ELR (cell line): ENCODE measurements around the gene PTPN2.
"Not testable (repeated sequence)": the region's sequence is repeated elsewhere in the genome, so short reads cannot be mapped to it uniquely, and the experiment has no call there.

ENCODE experiments used
- DNase-seq: peaks from one replicate; pipeline ENCODE4 v3.0.0-alpha.2; 2015; ENCODE audit warnings: low read depth

Gene PTPN2

DNA sequence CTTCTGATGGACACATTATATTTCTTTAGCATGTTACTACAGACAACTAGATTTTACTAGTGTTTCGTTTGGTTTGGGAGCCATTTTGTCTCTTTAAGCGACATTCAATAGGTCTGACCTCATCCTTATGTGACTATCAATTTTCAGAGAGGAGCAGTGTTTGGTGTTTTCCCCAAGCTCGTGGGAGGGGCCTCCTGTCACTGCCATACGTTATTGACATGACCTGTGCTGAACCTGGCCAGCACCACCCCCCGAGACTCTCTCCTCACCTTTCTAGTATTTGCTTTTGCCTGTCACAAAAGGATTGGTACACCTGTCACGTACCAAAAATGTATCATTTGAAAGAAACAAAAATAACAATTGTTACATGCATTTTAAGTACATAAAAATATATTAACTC is 111.9 kb downstream of the PTPN2 start:
- DNase-seq = no peak

DNA sequence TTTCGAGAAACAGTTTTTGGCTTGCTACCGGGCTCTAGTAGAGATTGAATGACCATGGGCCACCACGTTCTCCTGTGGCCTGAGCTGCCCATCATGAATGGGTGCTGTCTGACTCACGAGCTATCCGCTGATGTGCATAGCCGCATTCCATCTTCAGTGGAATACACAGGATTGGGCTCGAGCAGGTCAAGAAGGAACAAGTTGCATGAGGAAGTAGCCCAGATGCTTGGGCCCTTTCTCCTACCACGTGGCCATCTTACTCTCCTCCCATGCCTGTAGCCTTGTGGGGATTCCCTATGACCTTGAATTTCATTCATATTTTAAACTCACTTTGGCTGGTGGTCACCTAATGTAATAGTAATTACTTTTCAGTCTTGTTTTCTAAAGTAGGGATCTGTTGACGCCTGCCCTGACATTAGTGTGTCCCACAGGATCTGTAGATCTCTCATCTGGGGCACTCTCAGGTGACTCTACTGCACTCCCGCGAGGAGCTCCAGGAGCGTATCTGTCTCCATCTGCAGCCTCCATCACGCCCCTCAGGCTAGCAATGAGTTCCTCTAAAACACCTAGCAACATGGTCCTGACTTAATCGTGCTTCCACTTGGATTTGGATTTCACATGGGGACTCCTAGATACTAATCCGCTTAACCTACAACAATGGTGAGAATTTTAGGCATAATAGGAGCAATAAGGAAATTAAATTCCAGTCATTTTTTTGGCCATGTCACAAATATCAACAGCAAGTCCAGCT is 113.4 kb downstream of the PTPN2 start:
- DNase-seq = no peak

DNA sequence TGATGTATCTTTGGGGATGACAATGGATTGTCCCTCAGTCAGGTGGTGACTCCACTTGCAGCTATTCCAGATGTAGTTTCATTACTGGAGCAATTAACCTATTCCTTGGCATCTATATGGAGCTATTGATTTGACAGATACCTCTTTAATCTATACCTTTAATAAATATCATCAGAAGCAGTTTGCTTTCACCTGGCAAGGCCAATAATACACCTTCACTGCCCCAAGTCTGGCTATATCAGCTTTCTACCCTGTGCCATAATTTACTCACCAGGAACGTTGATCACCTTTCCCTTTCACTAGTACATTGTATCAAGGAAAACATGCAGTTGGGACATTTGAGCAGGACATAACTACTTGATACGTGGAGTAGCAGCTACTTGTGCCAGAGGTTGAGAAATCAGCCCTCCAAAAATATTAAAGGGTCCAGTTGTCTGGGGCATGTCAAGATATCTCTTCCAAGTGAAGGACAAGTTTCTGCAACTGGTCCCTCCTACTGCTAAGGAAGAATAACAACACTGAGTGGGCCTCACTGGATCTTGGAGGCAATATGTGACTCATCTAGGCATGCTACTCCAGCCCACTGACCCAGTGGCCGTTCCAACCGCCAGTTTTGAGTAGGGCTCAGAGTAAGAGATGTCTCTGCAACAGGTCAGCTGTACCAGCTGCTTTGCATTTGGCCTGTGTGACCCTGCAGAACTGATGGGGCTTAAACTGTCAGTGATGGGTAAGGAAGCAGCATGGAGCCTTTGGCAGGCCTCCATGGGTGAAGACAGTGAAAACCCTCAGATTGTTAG is 114.2 kb downstream of the PTPN2 start:
- DNase-seq = peak; percentile 13

DNA sequence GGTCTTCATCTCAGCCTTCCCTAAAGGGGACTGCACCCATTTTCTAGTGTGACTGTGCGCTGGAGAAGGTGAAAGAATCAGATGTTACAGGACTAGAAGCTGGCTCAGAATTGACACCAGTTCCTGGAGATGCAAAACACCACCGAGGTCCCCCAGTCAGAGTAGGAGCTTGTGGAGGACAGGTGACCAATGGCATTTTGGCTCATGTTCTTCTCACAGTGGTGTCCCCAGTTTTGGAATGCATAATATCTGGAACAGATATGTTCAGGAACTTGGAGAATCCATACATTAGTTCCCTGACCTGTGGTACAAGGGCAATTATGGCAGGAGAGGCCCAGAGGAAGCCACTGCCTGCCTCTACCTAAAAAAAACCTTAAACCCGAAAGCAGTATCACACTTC is 114.9 kb downstream of the PTPN2 start:
- no peak for DNase-seq

DNA sequence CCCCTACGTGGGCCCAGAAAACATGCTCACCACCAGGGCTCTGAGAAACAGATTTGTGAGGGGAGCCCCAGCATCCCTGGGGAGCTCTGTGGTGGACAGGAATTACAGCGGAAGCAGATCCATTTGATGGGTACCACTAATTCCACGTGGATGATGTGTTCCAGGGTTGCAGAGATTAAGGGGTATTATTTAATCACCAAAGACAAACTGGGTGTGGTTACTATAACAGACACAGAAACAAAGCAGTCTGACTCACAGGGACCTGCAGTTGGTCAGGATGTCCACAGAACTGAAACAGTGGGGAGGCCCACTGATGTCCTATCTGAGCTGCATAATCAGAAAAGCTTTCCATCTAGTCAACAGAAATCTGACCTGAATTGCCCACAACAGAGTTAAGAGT is 115.4 kb downstream of the PTPN2 start:
- peak; percentile 69 for DNase-seq

DNA sequence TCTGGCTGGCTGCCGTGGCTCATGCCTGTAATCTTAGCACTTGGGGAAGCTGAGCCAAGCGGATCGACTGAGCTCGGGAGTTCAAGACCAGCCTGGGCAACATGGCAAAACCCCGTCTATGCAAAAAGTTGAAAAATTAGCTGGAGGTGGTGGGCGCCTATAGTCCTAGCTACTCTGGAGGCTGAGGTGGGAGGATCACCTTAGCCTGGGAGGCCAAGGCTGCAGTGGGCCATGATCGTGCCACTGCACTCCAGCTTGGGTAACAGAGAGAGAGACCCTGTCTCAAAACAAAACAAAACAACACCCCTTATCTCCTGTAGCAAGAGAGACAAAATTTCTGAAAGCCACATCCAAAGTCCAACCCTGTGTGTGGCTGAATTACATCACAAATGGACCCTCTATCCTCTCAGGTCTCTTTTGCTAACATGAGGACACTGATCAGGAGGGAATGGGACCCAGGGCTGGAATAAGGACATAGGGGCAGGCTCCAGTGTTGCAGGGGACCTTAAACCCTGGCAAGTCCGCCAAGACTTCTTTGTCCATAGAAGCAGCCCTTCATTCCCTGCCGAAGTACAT is 116.4 kb downstream of the PTPN2 start:
- no peak for DNase-seq

DNA sequence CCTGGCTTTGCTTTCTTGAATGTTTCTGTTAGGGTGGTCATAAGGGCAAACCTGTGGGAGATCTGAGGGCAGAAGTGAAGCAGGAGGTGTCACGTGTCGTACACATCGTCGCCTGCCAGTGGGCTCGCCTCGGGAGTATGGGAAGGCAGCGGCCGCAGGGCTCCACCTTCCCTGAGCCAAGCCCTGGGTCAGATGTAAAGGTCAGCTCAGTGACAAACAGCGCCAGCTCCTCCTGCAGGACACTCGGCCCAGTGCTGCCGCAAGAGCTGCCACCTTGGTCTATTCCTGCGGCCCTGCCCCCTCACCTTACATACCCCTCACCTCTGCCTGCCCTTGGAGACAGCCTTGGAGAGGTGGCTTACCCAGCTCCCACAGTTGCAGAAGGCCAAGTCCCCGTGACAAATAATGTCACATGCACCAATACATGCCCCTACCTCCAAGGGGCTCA is 117.0 kb downstream of the PTPN2 start:
- DNase-seq = no peak

DNA sequence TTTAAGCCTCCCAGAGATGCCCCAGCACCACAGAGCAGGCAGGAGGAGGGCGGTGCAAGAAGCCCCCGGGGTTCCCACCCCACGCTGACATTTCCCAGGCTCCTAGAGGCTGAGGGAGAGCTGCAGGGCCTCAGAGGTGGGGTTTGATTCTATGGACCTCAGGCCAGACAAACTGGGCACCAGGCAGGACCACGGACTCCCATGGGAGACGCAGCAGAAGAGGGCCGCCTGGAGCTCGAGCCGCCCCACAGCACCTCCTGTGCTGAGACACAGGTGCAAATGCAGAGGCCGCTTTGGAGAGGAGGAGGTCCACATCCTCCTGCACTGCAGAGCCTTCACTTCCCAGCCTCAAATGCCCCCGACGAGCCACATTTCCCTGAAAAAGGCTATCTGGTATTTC is 118.5 kb downstream of the PTPN2 start:
- DNase-seq = no peak

DNA sequence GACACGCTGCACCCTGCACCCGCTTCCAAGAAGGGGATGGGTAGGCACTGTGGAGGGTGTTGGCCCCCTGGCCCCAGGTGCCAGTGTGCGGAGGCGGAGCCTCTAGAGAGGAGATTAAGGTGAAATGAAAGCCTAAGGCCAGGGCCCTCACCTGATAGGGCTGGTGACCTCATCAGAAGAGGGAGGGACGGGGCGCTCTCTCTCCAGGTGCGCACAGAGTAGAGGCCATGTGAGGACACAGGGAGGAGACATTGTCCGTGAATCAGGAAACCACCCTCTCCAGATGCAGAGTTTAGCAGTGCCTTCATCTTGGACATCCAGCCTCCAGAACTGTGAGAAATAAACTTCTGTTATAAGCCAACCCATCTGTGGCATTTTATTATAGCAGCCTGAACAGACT is 118.9 kb downstream of the PTPN2 start:
- DNase-seq = no peak

DNA sequence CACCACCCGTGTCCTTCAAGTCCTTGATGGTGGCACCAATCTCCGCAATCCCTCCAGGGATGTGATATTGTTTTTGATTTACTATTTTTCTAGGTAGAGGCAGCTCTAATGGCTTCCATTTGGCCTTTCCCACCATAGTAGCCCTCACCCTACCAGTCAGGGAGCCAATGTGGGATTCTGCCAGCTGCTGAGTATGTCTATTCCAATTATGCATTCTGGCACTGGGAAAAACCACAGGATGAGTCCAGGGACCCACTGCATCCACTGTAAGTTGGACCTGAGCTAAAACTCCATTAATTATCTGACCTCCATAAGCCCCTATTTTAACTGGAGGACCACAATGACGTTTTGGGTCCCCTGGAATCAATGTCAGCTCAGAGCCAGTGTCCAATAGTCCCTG is 125.5 kb downstream of the PTPN2 start:
- DNase-seq = not testable (repeated sequence)

DNA sequence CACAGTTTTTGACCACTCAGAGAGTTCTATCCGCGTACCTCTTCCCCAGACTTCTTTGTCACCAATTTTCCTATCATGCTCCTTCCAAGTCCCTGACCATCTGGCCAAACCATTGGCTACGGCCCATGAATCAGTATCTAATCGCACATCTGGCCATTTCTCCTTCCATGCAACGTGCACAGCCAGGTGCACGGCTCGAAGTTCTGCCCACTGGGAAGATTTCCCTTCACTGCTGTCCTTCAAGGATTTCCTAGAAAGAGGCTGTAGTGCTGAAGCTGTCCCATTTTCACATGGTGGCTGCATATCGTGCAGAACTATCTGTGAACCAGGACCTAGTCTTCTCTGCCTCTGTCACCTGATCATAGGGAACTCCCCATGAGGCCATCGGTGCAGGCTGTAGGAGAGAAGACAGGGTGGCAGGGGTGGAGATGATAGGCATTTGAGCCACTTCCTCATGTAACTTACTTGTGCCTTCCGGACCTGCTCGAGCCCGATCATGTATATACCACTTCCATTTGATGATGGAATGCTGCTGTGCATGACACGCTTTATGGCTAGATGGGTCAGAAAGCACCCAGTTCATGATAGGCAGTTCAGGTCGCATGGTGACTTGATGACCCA is 127.3 kb downstream of the PTPN2 start:
- DNase-seq = not testable (repeated sequence)

DNA sequence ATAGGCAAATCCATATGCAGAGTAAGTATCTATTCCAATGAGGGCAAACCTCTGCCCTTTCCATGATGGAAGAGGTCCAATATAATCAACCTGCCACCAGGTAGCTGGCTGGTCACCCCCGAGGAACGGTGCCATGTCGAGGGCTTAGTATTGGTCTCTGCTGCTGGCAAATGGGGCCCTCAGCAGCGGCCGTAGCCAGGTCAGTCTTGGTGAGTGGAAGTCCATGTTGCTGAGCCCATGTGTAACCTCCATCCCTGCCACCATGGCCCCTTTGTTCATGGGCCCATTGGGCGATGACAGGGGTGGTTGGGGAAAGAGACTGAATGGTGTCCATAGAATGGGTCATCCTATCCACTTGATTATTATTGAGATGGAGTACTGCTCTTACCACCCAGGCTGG is 128.4 kb downstream of the PTPN2 start:
- not testable (repeated sequence) for DNase-seq

DNA sequence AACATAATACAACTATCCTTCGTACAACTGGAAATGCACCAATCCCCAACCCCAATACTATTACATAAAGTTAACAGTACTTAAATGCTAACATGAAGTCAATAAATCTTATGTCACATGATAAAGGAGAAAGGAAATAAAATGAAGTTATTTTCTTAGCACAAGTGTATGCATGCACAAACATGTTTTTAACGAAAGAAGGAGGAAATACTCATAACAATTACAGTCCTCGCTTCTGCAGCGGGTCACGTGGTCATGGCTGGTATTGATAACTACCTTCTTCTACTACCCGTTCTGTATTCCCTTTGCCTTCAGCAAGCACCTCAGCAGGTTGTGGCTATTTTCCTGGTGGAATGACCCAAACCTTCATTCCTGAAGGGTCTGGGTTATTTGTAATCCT is 129.5 kb downstream of the PTPN2 start:
- DNase-seq = no peak

DNA sequence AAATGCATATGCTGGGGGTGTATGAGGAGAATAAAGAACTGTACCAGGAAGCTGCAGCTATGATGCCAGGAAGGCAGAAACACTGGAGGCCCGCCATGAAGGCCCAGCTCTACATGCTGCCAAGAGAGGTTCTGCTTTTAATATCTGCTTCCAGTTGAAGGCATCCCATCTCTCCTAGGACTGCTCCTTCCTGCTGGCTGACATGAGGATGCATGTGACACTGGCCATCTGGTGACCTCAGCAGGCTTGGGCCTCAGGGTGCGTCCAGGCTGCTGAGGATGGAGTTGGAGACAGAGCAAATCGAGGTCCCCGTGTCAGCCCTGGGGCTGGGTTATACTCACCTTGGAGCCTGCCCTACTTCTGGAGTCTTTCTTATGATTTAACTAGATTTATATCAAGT is 132.1 kb downstream of the PTPN2 start:
- no peak for DNase-seq

DNA sequence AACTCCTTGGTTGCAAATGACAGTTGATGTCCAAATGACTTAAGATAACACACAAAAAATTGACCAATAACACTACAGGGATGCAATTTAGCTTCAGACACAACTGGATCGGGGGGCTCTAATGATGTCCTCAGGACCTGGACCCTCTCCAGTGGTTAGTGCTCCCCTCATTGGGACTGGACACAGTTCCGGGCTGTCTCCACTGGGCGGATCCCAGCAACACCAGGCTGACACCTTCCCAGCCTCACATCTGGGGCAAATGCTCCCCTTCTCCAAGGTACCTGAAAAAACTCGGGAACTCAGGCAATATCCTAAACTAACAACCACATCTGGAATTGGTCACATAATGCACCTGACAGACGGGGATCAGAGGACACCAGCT is 132.5 kb downstream of the PTPN2 start:
- DNase-seq = no peak

DNA sequence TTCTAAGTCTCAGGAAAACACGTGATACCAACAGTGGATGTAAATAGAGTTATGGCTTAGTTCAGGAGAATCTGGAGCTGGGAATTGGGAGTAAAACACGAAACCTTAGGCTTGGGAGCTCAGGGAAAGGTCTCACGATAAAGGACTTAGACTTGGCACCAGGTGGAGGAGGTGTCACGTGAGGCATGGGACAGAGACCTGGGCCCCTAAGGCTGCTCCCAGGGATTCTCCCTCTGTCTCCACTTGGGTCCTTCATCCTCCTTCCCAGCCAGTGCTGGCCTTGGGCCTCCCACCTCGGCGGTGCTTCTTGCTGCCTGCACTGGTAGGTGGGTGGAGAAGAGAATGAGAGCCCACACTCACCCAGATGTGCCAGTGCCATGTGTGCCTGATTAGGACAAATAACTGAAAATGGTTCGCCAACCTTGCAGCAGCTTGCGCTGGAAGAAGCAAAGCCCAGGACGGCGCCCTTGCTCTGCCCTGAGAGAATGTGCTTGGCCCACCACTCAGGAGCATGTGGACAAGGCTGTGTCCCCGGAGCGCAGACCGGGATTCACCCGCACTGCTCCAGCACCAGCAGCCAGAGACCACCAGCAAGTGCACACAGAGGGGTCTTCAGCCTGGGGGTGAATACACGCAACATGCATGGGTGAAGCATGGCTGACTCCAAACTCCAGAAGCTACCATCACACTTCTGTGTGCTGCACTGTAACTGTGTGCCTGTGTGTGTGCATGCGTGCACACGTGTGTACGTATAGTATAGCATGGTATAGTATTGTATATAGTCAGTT is 133.1 kb downstream of the PTPN2 start:
- DNase-seq = no peak

DNA sequence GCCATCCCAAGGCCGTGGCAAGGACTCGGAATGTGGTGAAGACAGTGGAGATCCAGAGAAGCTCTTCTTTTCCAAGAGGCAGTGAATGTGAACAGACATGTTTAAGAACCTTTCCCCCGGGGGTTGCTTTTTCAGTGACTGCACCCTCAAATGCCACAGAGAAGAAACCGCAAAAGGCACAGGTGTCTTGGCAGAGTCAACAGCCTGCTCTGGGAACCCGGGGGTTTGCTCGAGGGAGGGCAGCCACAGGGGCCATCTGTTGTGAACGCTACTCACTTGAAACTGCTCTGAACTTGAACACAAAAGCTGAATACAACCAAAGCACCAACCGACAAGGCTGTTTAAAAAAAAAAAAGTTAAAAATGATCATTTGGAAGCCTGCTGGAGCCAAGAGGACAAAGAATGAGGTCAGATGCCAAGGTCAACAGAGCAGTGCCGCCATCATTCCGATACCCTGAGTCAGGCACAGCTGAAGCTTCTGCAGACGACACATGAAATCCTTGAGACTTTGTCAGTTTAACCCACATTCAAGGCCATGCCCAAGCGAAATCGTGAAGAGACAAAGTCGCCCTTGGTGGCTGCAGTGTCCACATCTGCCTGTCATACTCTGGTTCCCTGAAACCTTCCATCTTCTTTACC is 133.8 kb downstream of the PTPN2 start:
- peak; percentile 23 for DNase-seq

DNA sequence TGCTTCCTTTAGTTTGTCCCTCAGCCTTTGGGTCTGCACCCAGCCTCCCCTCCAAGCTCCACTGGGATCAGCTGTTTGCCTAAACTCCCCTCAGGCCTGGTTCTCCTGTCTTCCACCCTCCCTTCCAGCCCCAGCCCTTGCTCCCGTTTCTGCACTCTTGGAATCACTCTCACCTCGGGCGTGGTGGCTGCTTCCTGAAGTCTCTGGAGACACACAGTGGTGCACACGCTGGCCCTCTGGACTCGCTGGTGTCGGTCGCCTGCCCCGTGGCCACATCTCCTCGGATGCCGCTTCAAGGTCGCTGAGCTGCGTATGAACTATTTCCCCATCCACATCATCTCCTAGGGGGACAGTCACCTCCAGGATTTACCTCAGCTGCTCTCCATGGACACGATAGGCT is 134.9 kb downstream of the PTPN2 start:
- no peak for DNase-seq

DNA sequence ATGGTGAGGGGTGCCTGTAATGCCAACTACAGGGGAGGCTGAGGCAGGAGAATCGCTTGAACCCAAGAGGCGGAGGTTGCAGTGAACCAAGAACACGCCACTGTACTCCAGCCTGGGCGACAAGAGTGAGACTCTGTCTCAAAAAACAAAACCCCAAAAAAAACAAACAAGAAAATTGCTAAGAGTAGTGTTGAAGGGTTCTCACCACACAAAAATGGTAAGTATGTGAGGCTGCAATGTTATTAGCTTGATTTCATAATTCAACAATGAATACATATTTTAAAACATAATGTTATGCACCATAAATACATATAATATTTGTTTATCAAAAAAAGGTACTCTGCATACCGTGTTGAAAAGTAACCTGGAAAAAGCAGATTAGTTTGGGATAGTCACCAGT is 135.4 kb downstream of the PTPN2 start:
- DNase-seq = no peak

DNA sequence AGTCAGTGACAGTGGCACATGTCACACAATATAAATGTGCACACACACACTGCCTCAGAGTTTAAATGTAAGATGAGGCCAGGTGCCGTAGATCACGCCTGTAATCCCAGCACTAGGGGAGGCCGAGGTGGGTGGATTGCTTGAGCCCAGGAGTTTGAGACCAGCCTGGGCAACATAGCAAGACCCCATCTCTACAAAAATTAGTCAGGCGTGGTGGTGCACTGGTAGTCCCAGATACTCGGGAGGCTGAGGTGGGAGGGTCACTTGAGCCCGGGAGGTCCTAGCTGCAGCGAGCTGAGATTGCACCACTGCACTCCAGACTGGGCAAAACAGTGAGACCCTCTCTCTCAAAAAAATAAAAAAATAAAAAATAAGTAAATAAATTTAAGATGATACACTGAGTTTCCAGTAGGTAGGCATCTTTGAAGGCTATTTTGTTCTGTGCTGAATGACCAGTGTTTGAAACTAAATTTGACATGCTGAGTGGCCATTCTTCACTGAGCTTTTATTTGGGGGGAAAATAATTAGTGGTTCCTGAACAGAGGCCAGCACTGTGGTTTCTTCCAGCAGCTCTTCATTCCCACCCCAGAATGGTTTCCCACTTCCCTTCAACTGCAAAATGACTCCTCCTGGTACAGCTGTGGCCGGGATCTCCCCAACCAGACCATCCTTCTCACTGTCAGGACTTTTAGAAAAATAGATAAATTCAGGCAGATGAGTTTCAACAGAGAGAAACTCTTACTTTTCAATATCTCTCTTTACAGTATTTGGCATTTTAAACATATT is 136.3 kb downstream of the PTPN2 start:
- no peak for DNase-seq
